Activated B cell treated with CpG ODN at 0.5 μM for 24 hours (primary cell): ENCODE data around the gene SIGLEC14. TPM values are rescaled to one million over a fixed set of nuclear protein-coding genes. Genes with fewer than 3 reads are reported as not detected.

Experiments
- ATAC-seq: fragments of 200-7000 bp; cut with Tn5 transposase; one replicate; pipeline ENCODE4 v1.10.0; 2021; ENCODE audit warnings: low read depth, mild to moderate bottlenecking, moderate library complexity
- CTCF ChIA-PET: fragments of 350-600 bp; sonication (Branson Sonifier 250); formaldehyde crosslinking; loops from one replicate; lab custom pipeline; 2021; ENCODE audit warnings: antibody characterized with exemption; lab: Charles Lee
- POLR2A ChIA-PET: fragments of 350-600 bp; sonication (Branson Sonifier 250); formaldehyde crosslinking; loops from one replicate; lab custom pipeline; 2021; ENCODE audit warnings: antibody characterized with exemption; lab: Charles Lee
- DNase-seq: peaks from one replicate; pipeline ENCODE4 v3.0.0; 2022
- H3K27ac Mint-ChIP-seq: one replicate; pipeline ENCODE4 v1.8.0; 2020; ENCODE audit warnings: mixed read lengths
- H3K27me3 Mint-ChIP-seq: one replicate; pipeline ENCODE4 v1.8.0; 2021; ENCODE audit warnings: mixed read lengths
- H3K36me3 Mint-ChIP-seq: one replicate; pipeline ENCODE4 v1.8.0; 2021; ENCODE audit warnings: low read depth, mixed read lengths
- H3K4me1 Mint-ChIP-seq: one replicate; pipeline ENCODE4 v1.8.0; 2021; ENCODE audit warnings: mixed read lengths
- H3K4me3 Mint-ChIP-seq: one replicate; pipeline ENCODE4 v1.8.0; 2020; ENCODE audit warnings: mild to moderate bottlenecking, mixed read lengths
- H3K9me3 Mint-ChIP-seq: one replicate; pipeline ENCODE4 v1.8.0; 2020; ENCODE audit warnings: mixed read lengths
- intact Hi-C: fragments of 100-400 bp; cut with micrococcal nuclease; formaldehyde crosslinking; loops from one replicate; pipeline ENCODE4 v1.15.1; 2024
- total RNA-seq: library from RNA; stranded (reverse); gene quantifications from 2 replicates; pipeline ENCODE4 v1.2.3, GENCODE V29; 2022
- TF ChIP-seq, protein P1 (sequence below): fragments of 200-600 bp; IDR thresholded peaks from one replicate; pipeline ENCODE4 v1.8.0; 2022; ENCODE audit warnings: antibody characterized with exemption, mild to moderate bottlenecking

SIGLEC14 gene
- total RNA-seq, 1 donor from 2014 or later: 12.8 TPM

DNA sequence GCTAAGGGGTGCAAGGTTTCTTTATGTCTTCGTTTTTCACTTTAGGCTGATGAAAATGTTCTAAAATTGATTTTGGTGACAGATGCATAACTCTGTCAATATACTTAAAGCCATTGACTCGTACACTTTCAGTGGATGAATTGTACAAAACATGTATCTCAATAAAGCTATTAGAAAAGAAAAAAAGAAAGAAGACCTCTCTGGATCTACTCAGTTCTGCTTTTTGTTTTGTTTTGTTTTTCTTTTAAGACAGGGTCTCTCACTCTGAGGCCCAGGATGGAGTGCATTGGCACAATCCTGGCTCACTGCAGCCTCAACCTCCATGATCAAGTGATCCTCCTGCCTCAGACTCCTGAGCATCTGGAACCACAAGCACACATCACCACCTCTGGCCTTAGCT is 19.9 kb downstream of the SIGLEC14 start:
- peaks cover 37% of the 10 kb centered on the region for H3K36me3 Mint-ChIP-seq
- ATAC-seq (no peak), DNase-seq (no peak)
- CTCF ChIA-PET: interaction anchor here (0.7 kb wide), 1 partner anchor 30 kb away, joined by 3 read pairs; no protein-coding TSS in a partner anchor
- H3K27ac Mint-ChIP-seq: peak overlapping the region; percentile 19
- no peaks in the 10 kb centered on the region for H3K9me3 Mint-ChIP-seq
- peaks cover 31% of the 10 kb centered on the region for H3K4me1 Mint-ChIP-seq
- TF ChIP-seq, protein P1, sequence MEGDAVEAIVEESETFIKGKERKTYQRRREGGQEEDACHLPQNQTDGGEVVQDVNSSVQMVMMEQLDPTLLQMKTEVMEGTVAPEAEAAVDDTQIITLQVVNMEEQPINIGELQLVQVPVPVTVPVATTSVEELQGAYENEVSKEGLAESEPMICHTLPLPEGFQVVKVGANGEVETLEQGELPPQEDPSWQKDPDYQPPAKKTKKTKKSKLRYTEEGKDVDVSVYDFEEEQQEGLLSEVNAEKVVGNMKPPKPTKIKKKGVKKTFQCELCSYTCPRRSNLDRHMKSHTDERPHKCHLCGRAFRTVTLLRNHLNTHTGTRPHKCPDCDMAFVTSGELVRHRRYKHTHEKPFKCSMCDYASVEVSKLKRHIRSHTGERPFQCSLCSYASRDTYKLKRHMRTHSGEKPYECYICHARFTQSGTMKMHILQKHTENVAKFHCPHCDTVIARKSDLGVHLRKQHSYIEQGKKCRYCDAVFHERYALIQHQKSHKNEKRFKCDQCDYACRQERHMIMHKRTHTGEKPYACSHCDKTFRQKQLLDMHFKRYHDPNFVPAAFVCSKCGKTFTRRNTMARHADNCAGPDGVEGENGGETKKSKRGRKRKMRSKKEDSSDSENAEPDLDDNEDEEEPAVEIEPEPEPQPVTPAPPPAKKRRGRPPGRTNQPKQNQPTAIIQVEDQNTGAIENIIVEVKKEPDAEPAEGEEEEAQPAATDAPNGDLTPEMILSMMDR: no peak
- H3K4me3 Mint-ChIP-seq: peak overlapping the region; percentile 5
- H3K27me3 Mint-ChIP-seq: no peaks in the 10 kb centered on the region
- POLR2A ChIA-PET: interaction anchor here (0.5 kb wide), 1 partner anchor 21 kb away, joined by 6 read pairs; no protein-coding TSS in a partner anchor
- intact Hi-C loops: no loop called here

GRCh38 chr19:51621178-51621577 is 25.4 kb downstream of the SIGLEC14 start:
- POLR2A ChIA-PET: interaction anchor here (0.9 to 1.8 kb wide), 5 partner anchors 13 to 50 kb away, joined by 4 to 9 read pairs (median 5); partner anchors contain the start of genes SIGLEC14 and ZNF175
- H3K27me3 Mint-ChIP-seq: no peaks in the 10 kb centered on the region
- no peak for DNase-seq
- CTCF ChIA-PET: interaction anchor here (0.6 kb wide), 1 partner anchor 36 kb away, joined by 3 read pairs; no protein-coding TSS in a partner anchor
- no peak overlapping the region for H3K4me3 Mint-ChIP-seq
- intact Hi-C loops: loop anchor here (1.0 to 2.0 kb wide), 2 partner anchors 14 to 30 kb away; no protein-coding TSS in a partner anchor
- H3K36me3 Mint-ChIP-seq: peaks cover 34% of the 10 kb centered on the region
- TF ChIP-seq, protein P1: no peak
- peak overlapping the region; percentile 21 for H3K27ac Mint-ChIP-seq
- peaks cover 24% of the 10 kb centered on the region for H3K4me1 Mint-ChIP-seq
- ATAC-seq: peak; percentile 87
- no peaks in the 10 kb centered on the region for H3K9me3 Mint-ChIP-seq

GRCh38 chr19:51615991-51616390 is 30.6 kb downstream of the SIGLEC14 start:
- H3K9me3 Mint-ChIP-seq: peaks cover 7% of the 10 kb centered on the region
- intact Hi-C loops: no loop called here
- ChIA-PET CTCF (interaction anchor here (1.4 kb wide), 1 partner anchor 41 kb away, joined by 3 read pairs; no protein-coding TSS in a partner anchor), POLR2A (interaction anchor here (0.6 to 1.4 kb wide), 3 partner anchors 9 to 45 kb away, joined by 3 to 7 read pairs (median 4); partner anchors contain the start of gene ZNF175)
- H3K4me3 Mint-ChIP-seq: no peak overlapping the region
- no peak overlapping the region for H3K27ac Mint-ChIP-seq
- TF ChIP-seq, protein P1: no peak
- ATAC-seq (no peak), DNase-seq (no peak)
- H3K4me1 Mint-ChIP-seq: peaks cover 34% of the 10 kb centered on the region
- no peaks in the 10 kb centered on the region for H3K27me3 Mint-ChIP-seq
- peaks cover 52% of the 10 kb centered on the region for H3K36me3 Mint-ChIP-seq

DNA sequence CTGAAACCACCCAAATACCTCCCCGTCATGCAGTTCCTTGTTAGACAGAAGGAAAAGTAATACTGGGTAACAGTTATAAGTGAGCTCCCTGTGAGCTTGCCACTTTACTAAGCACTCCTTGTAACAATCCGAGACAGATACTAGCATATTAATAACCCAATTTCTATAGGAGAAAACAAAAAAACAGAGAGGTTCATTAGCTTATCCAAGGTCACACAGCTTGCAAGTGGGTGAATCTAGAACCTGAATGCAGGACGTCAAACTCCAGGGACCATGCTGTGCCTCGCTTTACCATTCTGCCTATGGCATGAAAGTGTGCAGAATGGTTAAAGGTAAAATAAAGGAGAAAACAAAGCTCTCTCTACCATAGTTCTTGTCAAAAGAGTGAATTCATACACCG is 31.8 kb downstream of the SIGLEC14 start:
- TF ChIP-seq, protein P1: no peak
- Mint-ChIP-seq H3K27me3 (no peaks in the 10 kb centered on the region), H3K27ac (no peak overlapping the region), H3K36me3 (peaks cover 59% of the 10 kb centered on the region), H3K9me3 (peaks cover 7% of the 10 kb centered on the region), H3K4me3 (no peak overlapping the region), H3K4me1 (peaks cover 34% of the 10 kb centered on the region)
- POLR2A ChIA-PET: interaction anchor here (0.7 to 1.6 kb wide), 4 partner anchors 12 to 44 kb away, joined by 3 read pairs; partner anchors contain the start of gene ZNF175
- DNase-seq: no peak
- intact Hi-C loops: no loop called here
- no peak for ATAC-seq
- CTCF ChIA-PET: interaction anchor here (0.7 to 1.4 kb wide), 3 partner anchors 42 to 142 kb away, joined by 3 to 6 read pairs (median 3); no protein-coding TSS in a partner anchor

DNA sequence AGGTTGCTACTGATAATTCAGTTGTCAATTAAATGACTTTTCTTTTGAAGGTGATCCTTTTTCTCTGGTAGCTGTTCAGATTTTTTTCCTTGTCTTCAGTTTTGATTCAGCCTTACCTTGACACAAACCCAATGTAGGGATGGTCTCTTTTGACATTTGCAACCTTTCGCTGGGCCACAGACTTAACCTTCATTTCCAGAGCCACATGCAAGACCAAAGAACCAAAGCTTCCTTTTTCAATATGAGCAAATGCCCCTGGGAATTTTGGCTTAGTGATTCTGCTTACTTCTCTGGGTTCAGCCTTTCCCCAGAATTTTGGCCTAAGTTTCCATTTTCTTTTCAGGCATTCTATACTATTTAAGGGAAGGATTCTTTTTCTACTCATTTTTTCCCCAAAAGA is 36.0 kb downstream of the SIGLEC14 start:
- no peak overlapping the region for H3K4me3 Mint-ChIP-seq
- CTCF ChIA-PET: interaction anchor here (1.7 kb wide), 1 partner anchor 51 kb away, joined by 4 read pairs; no protein-coding TSS in a partner anchor

More for the DNA sequence above, 36.0 kb downstream of the SIGLEC14 start:
- Mint-ChIP-seq H3K27me3 (no peaks in the 10 kb centered on the region), H3K36me3 (peaks cover 58% of the 10 kb centered on the region), H3K4me1 (peaks cover 60% of the 10 kb centered on the region), H3K27ac (no peak overlapping the region), H3K9me3 (peaks cover 7% of the 10 kb centered on the region)
- POLR2A ChIA-PET: interaction anchor here (0.6 to 0.9 kb wide), 3 partner anchors 11 to 295 kb away, joined by 3 to 7 read pairs (median 5); partner anchors contain the start of gene ZNF175
- DNase-seq (no peak), ATAC-seq (no peak)
- TF ChIP-seq, protein P1: no peak
- intact Hi-C loops: no loop called here
